HG03045 (cell line): ENCODE measurements around the gene NR1H4.
"Not testable (repeated sequence)": the region's sequence is repeated elsewhere in the genome, so short reads cannot be mapped to it uniquely, and the experiment has no call there.

Source experiments
- ATAC-seq: cut with Tn5 transposase; IDR thresholded peaks from one replicate; pipeline ENCODE4 v1.9.1; 2021; ENCODE audit warnings: mild to moderate bottlenecking, moderate library complexity; ENCODE audit not compliant: unreplicated experiment

Gene NR1H4

DNA sequence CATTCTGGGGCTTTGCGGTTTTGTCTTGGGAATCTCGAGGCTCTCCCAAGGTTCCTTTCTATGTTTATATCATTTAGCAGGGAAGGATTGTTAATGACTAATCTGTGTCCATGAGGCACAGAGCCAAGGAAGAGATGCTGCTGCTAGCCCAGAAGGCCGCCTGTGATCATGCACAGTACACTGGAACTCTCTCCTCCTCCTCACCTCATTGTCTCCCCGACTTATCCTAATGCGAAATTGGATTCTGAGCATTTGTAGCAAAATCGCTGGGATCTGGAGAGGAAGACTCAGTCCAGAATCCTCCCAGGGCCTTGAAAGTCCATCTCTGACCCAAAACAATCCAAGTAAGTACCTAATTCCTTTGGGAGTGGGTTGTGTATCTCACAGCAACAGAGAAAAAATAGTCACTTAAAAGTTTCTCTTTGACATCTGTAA lies at the start of gene NR1H4:
Gene NR1H4, plus strand, starts transcription at position 151 of the 435 bp plus-strand sequence. CDS start 19,458 bp downstream, outside the sequence.
- no peak for ATAC-seq

DNA sequence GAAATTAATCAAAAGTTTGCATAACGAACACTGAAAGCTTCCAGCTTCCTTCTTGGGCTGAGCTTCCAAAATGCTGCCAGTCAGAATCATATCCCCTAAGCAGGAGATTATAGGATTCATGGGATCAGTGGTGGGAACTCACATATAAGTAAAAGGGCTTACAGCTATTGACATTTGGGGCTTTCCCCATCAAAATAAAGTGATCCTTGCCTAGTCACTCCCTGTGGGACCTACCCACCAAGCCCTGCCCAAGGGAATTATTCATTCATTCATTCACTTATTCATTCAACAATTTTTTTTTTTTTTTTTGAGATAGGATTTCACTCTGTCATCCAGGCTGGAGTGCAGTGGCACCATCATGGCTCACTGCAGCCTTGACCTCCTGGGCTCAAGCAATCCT lies 47.5 kb upstream of the NR1H4 start:
- no peak for ATAC-seq

DNA sequence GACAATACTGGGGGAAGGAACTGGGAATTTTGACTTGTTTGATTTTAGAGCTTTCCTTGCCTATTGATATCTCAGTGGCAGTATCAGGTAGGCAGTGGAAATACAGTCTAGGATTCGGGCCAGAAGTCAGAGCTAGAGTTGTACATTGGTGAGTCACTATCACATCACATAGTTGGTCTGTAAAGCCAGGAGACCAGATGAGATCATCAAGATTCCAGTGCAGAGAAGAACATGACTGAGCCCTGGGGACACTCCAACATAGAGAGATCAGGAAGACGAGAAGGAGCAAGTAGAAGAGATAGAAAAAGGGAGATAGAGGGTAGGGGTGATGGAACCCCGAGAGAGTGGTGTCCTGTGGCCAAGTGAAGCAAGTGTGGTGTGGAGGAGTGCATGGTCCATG lies 46.6 kb upstream of the NR1H4 start:
- no peak for ATAC-seq

DNA sequence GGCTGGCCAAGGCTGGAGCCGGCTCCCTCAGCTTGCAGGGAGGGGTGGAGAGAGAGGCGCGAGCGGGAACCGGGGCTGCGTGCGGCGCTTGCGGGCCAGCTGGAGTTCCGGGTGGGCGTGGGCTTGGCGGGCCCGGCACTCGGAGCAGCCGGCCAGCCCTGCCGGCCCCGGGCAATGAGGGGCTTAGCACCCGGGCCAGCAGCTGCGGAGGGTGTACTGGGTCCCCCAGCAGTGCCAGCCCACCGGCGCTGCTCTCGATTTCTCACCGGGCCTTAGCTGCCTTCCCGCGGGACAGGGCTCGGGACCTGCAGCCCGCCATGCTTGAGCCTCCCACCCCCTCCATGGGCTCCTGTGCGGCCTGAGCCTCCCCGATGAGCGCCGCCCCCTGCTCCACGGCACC lies 43.4 kb upstream of the NR1H4 start:
- not testable (repeated sequence) for ATAC-seq

DNA sequence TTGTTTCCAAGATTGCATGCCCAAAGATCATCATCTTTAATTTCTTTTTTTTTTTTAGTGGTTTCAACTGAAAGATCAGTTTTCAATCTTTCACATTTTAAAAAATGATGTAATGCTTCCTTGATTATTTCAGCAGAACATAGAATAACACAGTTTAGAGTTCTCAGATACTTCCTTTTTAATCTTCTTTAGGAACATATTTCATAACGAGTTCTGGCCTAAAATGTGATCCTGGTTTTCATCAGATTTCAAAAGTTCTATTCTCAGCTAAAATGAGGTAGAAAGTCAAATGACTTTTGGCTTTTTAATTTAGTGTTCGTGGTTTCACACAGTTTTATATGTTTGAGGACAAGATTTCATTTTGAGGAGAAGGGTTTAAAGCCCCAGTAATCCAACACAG lies 40.0 kb upstream of the NR1H4 start:
- no peak for ATAC-seq

DNA sequence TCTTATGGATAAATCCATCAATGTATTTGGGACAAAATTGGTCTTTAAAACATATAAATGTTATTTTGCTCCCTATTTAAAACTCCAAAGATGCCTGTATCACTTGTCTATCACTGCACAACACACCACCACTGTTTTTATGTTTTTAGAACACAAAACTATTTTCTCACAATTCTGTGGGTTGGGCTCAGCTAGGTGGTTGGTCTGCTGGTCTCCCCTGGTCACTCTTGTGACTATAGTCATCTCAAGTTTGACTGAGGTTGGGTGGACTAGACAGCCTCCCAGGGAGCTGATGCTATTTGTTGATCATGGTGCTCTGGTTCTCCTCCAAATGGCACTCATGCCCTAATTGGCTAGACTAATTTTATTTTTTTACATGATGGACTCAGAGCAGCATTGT lies 39.5 kb upstream of the NR1H4 start:
- no peak for ATAC-seq

DNA sequence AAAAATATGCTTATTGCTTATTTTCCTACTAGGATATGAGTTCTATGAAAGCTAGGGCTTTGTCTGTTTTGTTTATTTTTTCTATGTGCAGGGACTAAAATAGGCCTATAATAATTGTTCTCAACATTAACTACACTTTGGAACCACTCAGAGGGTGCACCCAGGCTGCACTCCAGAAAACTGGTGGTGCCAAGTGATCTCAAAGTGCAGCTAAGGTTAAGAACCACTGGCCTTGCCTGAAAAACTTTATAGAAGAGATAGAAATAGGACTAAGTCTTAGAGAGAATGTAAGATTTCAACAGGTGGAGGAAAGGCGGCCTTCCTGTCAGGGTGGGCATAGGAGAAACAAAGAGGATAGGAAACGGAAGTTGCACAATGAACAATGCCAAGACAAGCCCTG lies 37.7 kb upstream of the NR1H4 start:
- ATAC-seq = no peak

DNA sequence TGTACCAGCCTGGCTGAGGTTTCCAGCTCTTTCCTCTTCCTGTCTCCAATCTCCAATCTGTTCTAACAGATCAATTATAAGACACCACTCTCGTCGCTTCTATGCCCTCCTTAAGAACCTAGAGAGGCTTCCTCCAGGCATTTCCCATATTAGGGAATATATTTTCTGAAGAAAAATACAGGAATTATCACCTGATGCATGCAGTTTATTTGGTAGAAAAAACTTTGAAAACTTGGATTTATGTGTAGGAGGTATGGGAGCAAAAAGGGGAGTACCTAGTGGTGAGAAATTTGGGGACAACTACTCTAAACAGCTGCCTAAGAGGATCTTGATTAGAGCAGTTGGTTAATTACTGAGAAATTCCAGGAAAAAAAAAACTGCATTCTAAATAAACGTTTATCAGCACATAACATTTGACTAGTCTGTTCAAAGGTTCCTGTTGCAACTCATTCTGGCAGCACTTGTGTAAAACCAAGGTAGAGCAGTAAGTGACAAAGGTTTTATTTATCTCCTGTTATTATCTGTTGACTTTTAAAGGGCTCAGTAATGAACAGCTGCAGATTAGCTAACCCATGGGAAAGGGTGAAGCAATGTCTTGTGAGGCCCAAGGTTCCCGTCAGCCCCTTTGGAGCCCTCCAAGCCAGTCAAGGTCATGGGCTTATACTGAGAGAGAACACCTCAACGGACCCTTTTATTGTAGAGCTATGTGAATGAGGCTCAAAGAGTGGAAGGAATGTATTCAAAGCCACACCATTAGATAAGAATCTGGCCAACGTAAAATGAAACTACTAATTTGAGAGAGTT lies 36.4 kb upstream of the NR1H4 start:
- no peak for ATAC-seq

DNA sequence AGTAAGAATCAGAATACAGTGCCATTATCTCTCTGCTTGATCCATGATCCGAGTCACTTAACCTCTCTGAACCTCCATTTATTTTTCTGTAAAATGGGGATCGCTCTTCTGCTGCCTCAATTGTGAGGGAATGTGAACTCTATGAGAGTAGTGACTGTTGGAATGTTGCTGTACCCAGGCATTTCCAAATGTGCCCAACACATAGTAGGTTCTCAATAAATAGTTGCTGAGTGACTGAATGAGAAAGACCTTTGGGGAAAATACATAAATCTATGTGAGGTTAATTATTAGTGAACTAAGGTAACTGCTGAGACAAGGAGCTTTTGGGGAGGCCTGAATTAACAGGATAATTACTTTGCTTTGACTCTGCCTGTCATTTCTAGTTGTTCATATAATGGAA lies 33.9 kb upstream of the NR1H4 start:
- ATAC-seq = no peak

DNA sequence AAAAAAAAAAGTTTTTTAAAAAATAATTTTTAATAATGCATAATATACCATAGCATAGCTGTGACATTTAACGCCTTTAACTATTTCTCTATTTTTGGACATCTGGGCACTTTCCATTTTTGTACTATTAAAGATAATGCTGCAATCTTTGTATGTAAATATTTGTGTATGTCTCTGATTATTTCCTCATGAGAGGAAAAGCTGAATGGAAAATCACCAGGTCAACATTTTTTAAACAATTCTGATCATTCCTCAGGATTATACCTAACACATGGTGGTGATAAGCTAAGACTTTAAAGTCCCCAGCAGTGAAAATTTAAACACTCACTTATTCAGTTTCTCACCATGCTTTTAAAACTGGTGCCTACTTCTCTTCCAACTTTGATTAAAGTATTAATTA lies 31.3 kb upstream of the NR1H4 start:
- no peak for ATAC-seq

DNA sequence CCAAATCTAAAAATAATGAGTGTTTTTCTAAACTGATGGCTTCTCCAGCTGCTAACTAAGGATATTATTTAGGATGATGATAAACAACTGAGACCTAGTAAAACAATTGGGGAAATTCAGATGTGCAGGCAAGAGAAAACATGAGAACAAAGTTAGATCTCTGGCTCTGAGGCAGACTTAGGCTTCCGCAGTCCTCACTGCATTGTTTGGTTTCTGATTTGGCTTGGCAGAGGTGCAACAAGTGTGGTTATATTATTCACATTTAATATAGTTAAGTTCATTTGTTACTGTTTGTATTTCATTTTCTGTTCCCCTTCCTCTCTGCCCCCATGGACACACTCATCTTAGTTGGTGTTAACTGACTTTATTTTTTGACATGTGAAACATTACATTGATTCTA lies 30.2 kb upstream of the NR1H4 start:
- ATAC-seq = no peak

DNA sequence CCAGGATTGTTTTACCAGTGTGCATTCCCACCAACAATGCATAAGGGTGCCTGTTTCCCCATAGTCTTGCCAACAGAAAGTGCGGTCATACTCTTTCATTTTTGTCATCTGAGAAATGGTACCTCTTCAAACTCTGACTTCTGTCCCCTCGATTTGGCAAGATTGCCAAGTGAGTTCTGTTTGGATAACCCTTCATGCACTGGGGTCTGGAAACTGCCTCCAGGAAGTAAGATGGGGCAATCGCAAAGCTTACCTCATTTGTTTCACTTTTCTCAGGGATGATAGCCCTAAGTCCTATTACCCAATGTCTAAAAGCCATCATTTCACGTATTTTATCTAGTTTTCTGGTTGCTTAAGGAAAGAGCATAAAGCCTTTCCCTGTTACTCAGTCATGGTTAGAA lies 28.6 kb upstream of the NR1H4 start:
- no peak for ATAC-seq

DNA sequence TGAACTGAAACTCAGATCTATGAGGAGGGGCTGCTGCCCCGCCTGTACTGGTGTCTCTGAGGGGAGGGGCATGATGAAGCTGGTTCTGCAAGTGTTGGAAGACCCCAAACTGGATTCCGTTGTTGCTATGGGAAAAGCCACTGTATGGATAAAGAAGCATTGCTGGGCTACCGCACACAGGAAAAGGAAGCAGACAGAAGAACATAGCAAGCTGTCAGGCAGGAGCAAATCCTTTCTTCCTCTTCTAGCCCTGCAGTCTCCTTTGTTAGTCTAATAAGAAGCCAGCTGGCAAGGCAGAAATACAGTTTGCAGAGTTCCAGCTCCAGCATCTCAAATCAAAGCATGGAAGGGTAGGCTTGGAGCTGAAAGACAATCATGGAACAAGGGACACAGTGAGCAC lies 26.3 kb upstream of the NR1H4 start:
- ATAC-seq = no peak

DNA sequence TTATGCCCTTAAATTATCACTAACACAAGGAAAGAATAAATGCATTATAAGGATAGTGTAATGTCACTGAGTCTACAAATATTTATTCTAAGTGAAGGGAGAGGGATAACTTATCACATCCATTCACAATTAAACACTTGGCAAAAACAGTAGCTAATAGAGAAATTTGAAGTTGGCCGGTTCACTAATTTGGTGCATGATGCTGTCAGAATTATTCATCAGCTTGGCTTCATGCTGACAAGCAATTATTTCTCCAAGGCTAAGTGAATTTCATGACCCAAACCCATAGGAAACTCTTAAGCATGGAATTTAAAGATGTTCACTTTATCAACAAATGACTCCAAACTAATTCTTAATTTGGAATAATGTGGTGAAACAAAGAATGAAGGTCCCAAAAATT lies 25.0 kb upstream of the NR1H4 start:
- no peak for ATAC-seq

DNA sequence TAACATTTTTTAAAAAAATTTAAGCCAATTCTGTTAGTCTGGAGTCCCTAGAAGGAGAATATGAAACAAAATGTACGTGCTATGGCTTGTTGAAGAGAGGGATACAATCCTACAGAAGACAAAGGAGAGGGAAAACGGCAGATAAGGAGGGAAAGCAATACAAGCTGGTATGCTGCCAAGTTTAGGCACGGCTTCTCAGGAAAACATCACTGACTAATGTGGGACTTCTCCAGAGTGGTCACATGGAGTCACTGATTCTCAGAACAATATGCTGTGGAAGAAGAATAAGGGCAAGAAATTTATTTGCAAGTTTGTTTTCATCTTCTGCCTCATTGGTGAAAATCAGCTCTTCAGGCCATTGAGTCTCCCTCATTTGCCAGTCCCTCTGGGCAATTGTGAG lies 22.9 kb upstream of the NR1H4 start:
- no peak for ATAC-seq

DNA sequence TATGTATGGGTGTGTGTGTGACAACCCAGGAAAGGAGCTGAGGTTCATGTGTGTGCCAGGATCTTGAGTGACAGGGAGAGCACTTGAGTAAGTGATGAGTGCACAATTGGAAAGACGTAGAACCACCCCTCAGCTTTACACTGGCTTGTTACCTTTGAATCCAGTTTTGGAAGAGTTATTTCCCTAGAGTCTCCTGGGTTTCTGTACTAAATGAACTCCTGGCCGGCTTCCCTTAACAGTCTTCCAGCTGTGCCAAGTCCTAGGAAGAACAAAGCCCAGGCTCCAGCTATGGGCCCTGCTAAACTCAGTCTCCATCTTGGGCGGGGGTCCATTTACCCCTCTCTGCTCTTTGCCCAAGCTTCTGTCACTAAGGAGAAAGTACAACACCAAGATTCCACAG lies 19.7 kb upstream of the NR1H4 start:
- no peak for ATAC-seq

DNA sequence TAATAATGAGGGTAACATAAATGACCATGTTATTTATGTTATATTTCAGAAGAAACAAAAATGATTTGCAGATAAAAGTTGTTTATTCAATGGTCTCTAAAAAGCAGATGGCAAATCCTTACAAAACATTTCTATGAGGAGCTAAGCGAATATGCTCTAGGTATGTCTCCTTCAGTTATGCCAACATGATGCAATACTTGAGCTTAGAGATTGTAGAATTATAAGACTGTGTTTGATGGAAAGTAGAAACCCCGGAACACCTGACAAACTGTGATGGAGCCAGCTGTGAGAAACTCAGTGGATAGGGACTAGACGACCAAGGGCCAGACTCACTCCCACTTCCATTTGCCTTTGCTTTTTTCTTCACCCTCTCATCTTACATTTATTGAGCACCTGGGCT lies 17.8 kb upstream of the NR1H4 start:
- ATAC-seq = no peak

DNA sequence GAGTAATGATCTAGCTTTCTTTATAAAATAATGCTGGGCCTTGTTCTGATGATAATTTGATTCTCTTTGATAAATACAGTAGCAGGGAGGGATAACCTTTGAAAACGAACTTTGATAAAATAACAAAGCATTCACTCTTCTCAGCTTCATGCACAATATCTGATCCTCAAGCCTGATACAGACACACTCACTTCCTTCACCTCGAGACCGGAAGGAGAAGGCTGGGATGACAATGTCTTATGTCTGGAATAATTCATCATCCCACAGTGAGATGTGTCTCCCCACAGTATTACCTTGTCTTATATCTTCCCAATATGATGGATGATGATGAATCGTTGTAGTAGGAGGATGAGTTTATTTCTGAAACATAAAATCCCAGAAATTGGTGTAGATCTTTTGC lies 15.5 kb upstream of the NR1H4 start:
- no peak for ATAC-seq

DNA sequence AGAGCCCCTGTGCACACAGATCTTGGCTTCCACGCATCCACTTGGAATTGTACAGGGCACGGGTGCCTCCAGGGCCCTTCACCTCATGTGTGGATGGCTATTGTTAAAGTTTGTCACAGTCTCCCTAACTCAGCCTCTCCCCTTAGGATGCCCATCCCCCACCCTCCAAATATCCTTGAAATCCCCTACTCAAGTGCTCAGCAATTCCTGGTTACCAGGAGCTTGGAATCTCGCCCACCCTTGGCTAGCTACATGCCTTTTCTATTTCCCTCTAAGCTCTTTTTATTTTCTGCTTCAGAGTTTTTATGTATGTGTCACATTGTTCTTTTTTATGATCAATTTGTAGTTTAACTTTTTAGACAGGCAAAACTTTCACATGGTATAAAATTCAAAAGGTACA lies 13.0 kb upstream of the NR1H4 start:
- ATAC-seq = no peak

DNA sequence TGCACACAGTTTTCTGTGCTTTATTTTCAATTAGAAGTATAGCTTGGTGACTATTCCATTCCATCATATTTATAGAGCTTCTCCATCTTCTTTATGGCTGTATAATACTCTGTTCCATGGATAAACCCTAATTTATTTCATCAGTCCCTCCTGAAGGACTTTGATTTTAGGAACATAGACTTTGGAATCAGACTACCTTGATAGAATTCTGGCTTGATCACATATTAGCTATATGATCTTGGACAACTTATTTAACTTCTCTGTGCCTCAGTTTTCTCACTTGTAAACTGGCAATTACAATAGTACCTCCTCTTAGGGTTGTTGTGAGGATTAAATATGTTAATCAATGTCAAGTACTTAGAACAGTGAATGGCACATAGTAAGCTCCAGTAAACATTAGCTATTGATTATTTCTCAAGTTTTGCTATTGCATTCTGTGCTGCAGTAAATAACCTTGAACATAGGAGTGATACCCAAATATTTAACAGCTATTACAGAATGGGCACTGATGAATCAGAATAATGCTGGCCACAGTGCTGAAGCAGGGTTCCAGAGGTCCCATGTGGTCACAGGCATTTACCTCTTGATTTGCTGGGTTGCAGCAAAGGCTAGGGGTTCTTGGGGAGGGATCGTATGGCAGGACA lies 12.2 kb upstream of the NR1H4 start:
- no peak for ATAC-seq

DNA sequence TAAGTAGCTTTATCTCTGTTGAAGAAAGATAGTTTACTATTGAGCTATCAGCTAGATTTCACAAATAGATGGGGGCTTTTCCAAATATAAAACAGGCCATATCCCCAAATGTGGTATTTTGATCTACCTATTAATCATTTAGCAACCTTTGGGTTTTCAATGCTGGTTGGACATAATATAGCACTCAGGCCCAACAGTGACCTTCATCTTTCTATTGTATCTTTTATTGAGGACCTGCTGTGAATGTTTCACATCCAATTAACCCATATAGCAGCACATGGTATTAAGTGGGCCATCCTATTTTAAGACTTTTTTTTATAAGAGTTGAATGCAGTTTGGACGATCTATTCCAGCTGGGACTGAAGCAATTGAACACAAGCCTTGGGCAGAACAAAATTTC lies 10.0 kb upstream of the NR1H4 start:
- no peak for ATAC-seq

DNA sequence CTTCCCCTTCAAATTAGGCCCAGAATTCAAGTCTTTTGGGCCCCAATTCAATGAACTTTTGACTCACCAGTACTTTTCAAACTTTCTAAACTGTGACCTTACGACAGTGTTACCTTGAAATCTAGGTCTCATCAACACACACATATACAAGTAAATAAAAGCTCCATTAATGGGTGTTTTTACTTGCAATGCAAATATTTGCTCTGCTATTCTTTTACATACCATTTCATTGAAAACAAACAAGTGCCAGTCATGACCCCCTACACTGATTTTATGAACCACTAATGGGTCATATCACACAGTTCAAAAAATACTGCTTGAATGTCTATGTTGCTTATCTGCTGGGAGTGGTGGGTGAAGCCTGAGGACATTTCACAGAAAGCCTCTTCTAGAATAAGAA lies 9.1 kb upstream of the NR1H4 start:
- ATAC-seq = no peak

DNA sequence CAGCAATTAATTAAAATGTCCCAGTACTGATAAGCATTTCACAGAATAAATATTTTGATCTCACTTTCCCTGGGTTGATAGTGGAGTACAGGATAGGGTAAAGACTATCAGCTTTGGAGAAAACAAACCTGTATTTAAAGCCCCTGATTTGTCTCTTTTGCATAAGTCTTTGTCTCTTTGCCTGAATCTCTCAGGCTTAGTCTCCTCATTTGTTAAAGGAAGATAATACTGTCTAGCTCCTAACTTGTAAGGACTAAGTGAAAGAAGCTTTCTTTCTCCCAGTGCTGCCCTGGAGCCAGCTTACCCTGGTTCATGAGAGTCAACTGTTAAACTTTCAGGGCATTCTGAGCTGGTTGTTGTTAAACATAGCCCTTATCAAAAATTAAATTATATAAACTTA lies 5.5 kb upstream of the NR1H4 start:
- no peak for ATAC-seq
